Measurements from ENCODE around the gene DISC1.
"Not testable (repeated sequence)": the region's sequence is repeated elsewhere in the genome, so short reads cannot be mapped to it uniquely, and the experiment has no call there.

The DISC1 gene

DNA sequence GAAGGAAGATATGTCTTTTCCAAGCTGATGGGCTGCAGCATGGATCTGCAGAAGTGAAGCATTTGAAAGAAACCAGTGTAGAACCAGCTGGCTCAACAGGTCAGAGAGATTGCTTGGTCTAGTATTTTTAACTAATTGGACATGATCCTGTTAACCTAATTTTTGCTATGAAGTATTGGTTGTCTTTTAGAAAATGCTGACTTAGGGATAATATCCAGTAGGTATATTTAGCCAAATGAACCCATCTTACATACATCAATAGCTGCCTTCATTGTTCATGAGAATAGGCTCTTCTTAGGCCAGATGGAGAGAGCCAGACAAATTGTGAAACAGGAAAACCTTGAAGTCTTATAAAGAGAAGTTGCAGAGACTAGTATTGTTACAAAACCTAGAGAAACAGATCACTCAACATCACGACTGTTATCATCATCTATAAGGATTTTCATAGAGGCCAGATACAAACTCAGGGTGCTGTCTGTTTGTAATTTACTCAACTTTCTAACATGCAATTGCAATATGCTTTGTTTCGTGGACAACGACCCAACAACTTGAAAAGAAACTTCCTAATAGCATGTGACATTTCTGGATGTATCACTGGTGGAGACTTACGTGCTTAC, 148.2 kb downstream of the DISC1 start:
- no peak for DNase-seq (ENCODE audit: low read depth)

DNA sequence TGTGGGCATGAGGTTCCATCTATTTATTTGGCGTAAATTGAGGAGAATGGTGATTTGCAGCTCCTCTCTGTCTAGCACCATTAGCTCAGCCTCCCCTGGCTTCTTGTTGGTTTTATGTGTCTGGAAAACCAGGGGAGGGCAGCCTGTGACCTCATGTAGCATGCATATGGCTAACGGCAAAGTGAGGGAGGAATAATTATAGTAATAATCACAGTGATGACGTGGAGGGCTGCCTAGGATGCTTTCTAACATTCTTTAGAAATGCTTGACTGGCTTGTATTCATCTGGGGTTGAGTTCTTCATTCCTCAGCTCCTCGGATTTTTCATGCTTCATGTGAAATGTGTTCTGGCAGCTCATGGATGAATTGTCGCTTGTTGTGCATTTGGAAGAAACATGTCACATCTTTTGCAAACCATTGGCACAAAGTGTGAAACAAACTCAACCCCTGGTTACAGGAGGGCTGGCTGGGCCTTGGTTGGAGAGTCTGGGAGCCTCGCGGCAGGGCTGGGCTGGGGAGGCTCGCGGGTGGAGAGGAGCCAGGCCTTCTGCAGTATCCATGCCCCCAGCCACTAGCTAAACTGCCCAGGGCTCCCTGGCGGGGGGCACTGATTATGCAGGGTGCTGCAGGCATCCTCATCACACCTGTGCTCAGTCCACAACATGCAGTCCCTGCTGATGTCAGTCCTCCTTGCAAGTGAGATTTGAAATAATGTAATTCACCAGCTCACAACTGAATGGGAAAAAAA, 149.6 kb downstream of the DISC1 start:
- no peak for DNase-seq (ENCODE audit: low read depth)

DNA sequence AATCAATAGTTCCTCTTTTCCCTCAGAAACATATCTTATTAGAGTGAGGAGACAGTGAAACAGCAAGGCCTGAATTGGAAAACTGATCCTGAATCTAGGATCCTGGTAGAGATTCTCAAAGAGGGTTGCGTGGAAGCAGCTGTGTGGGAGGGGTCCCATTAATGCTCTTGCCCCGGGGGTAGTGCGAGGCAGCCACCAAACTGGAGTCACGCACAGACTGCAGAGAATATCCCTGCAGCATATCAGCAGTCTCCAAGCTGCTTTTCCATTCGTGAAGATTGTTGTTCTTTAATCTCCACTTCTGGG, 150.1 kb downstream of the DISC1 start:
- DNase-seq (ENCODE audit: low read depth), result no peak

DNA sequence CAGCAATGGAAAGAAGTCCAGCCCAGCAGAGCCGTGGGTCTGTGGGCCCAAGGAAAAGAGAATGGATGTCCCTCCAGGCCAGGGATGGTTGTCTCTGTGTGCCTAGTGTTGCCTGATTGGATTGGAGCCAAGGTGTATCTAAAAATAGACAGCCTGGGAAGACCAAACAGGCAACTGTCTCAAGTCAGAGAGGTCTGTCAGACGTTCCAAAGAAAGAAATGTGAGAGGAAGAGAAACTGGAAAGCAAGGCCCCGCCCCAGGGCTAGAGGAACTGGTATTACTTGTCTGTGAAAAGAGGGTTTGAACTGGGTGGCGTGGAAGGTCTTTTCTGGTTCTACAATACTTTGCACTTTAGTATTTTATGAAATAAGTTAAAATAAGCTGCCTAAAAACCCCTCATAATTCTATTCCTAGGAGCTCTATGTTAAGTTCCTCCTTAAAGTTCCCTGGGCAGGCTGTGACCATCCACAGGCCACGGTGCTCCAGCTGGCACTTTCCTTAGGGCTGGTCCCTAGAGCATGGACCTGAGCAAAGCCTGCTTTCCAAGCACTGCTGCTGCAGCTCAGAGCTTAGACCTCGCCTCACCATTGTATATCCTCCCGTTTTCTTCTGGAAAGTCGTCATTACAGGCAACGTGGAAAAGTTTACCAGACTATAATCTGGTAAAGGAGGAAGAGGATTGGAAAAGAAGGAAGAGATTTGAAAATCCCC, 151.6 kb downstream of the DISC1 start:
- no peak for DNase-seq (ENCODE audit: low read depth)

DNA sequence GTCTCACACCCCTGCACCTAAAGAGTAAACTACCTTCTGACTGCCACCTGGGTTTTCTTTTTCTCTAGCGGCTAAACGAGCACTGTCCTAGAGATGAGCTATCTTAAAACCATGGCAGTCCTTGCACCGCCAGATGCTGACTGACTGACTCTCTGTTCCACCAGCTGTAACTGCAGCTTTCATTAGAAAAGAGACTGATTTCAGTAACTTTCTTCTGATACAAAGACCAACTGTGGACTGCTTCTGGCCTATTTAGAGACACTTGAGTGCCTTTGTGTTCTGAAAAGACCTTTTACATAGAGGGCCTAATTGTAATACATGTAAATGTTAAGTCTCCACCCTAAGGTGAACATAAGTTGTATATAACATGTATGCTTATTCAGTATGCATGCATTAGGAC, 152.5 kb downstream of the DISC1 start:
- no peak for DNase-seq (ENCODE audit: low read depth)

DNA sequence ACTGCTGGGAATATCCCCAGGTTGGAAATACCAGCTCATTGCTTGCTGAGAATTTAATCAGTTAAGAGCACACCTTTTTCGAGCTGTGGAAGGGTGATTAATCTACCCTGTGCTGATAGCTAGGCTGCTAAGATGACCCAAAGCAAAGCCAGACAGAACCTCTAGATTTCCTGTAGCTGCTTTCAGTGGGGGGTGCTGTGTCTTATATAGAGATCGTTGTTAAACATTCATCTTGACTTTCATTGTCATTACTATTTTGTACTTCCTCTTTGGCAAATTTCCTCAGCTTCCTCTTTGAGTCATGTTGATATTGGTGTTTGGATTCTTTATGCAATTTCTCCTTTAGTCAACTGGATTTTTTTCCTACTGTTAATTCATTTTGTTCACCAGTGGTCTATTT, 155.3 kb downstream of the DISC1 start:
- no peak for DNase-seq (ENCODE audit: low read depth)

DNA sequence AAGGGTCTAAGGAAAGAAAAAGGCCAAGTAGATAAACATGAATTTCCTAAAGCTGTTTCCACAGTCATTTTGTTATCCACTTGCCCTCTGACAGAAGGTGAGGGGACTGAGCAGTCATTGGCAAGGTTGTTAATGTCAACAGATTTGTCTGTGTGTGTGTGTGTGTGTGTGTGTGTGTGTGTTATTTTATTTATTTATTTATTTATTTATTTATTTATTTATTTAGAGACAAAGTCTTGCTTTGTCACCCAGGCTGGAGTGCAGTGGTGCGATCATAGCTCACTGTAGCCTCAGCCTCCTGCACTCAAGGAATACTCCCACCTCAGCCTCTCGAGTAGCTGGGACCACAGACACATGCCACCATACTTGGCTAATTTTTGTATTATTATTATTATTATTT, 158.5 kb downstream of the DISC1 start:
- not testable (repeated sequence) for DNase-seq (ENCODE audit: low read depth)

DNA sequence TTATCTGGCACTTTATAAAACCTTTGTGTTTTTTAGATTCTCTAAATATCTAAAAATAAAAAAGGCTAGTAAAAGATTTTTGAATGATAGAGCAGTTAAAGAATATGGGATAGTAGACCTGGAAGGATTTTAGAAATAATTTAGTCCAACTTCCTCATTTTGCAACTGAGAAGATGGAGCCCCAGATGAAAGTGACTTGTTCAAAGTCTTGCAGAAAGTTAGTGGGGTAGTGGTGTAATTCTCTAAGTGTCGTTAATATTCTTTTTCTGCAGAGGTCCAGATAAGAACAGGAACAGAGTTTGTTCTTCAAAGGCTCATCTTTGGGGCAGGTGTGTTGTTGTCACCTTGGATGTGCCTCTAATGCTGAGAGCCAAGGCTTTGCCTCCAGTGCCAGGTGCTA, 159.5 kb downstream of the DISC1 start:
- DNase-seq (ENCODE audit: low read depth), result no peak

DNA sequence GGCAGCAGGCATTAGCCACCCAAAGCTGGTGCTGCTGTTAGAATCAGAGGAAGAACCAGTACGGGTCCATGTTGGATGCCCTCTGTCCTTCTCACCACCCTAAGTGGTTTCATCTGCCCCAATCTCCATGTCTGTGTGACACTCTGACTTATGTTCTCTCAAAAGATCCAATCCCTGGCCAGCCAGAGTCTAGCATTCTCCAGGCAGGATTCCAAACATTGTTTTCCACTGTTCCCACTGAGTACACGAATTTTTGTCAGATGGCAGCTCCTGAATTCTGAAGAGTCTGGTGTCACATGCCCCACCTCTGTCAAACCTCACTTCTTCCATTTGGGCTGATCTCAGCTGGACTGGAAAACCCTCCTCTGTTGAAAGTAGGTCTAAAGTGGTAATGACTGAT, 166.0 kb downstream of the DISC1 start:
- DNase-seq (ENCODE audit: low read depth), result no peak

DNA sequence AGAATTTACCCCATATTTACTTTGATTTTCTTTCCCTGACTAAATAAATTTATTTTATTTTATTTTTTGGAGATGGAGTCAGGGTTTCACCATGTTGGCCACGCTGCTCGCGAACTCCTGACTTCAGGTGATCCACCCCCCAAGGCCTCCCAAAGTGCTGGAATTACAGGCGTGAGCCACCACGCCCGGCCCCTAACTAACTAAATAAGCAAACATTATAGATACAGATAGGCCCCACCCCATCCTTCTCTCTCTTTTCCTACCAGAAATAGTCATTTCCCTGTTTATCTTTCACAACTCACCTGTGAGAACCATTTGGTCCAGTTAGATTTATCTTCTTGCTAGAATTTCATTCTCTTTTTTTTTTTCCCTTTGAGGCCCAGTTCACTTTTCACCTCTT, 167.3 kb downstream of the DISC1 start:
- no peak for DNase-seq (ENCODE audit: low read depth)

DNA sequence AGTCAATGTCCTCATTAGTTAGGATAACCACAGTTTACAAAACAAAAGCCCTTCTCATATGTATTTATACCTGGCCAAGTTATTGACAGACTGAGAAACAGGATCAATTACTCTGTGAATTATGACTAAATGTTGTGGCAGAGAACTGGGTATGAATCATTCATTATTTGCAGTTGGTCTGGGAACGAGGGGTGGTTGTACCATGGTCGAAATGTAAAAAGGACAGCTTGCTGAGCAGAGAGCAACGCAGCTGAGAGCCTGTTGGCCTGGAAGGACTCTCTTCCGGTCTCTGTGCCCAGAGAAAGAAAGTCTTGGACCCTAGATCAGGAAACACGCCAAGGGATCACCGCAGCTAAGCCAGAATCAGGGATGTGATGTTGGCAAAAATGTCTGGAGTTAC, 169.6 kb downstream of the DISC1 start:
- DNase-seq (ENCODE audit: low read depth), result no peak

DNA sequence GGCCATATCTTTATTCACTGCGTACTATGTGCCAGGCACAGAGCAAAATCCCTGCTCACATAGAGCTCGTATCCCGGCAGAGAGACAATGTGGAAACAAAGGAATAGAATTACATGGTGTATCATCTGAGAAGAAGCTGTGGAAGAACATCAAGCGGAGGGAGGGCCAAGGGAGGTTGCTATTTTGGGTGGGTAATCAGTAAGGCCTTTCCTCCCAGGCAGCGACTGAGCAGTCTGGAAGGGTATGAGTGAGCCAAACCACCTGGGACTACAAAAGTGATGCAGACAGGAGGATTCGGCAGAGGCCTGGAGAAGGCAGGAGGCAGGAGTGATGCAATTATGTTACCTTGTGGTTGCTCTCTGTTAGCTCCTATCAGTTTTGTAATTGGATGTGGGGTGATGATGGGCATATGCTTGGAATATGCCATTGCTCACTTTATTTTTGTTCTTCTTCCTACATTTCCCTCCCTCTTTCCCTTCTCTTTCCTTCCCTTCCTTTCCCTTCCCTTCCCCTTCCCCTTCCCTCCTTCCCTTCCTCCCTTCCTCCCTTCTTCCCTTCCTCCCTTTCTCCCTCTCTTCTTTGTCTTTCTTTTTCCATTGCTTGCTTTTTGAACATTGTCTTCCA, 172.9 kb downstream of the DISC1 start:
- no peak for DNase-seq (ENCODE audit: low read depth)

DNA sequence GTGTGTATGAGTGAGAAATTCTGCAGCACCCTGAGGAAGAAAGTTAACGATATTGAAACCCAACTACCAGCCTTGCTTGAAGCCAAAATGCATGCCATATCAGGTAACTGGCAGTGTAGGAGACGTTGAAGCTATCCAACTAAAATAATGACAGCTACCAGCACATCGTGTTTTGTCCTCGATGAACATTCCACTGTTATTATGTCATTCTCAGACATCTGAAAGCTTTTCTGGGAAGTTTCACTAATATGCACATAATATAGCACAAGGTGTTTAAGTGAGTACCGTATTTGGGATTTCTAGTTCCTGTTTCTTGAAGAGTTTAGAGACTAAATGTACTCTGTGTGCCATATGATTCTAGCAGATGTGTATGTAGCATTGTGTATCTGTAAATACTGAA, 173.5 kb downstream of the DISC1 start:
- no peak for DNase-seq (ENCODE audit: low read depth)

DNA sequence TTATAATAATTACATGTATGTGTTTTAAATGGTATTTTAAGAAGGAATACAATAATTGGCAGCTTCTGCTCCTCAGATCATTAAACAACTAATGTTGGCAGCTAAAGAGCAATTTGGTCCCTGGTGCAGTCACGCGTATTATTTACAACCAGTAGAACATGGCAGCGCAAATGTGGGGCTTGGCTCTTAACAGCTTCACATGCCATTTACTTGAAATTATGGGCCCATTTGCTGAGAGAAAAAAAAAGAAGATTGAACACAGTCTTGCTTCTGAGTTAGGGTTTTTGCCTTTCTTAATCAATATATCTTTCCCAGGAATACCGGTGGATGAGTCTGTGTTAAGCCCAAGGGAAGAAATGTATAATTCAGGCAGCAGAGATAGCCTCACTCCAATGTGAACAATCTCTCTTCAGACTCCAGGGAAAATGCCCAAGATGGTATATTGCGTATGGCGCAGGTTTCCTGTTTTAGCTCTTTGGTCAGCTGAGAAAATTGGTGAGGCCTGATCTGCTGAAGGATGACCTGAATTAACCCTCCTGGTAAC, 174.5 kb downstream of the DISC1 start:
- DNase-seq (ENCODE audit: low read depth), result no peak

DNA sequence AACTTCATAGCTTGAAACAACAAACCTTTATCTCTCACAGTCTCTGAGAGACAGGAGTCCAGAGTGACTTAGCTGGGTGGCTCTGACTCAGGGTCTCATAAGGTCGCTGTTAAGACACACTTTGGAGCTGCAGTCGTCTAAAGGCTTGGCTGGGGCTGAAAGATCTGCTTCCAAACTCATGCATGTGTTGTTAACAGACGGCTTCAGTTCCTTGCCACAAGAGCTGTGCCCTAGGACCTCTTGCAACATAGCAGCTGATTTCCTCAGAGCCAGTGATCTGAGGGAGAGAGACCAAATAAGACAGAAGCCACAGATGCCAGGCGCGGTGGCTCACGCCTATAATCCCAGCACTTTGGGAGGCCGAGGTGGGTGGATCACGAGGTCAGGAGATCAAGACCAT, 176.8 kb downstream of the DISC1 start:
- DNase-seq (ENCODE audit: low read depth), result no peak

DNA sequence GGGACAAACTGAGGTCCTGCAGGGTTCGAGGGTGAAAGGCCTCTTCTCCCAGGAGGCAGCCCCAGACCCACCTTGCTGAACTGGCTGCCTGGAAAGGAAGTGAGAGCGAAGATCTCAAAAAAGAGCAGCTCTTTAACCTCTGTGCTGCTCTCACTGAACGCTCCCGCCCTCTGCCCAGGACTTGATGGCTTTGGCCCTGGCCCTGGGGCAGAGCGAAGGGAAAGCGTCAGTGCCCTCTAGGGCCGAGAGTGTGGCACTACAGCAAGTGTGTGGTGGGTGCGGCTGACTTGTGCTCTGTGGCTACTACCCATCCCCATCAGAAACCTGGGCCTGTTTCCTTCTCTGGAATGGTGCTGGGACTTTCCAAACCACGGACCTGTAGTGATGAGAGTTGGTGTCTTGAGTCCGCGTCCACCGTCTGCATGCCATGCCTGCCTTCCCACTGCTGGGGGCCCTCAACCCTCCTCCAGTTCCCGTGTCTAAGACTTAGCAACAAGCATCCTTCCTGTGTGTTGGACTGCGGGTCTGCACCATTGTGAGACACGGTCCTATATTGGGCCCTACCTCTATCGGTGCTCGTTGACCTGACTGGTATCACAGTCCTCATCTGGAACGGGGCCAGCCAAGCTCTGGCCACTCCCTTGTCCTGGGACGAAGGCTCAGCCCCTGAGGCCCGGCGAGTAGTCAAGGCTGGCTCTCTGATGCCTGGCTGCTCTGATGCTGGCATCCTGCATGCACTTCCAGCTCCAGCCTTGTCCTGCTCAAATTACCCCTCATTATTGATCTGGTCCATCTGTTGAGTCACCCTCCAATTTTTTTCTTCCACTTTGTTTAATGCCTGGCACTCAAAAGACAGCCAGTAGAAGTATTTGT, 180.3 kb downstream of the DISC1 start:
- DNase-seq (ENCODE audit: low read depth), result no peak

DNA sequence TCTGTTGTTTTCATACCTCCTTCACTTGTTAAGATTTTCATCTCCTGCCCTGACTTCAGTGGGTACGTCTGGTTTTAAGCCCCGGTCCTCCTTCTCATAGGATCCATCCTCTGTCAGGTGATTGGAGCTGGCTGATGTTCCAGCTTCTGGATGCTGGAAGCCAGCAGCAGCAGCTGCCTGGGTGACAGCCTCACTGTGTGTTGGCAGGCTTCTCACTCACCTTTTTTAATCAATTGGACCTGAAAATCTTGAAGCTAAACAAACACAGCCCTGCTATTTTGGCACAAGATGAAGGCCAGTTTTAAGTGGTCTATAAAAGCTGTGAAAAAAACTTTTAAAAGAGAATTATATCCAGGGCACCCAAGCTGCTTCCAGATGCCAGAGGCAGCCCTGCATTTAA, 181.0 kb downstream of the DISC1 start:
- no peak for DNase-seq (ENCODE audit: low read depth)

DNA sequence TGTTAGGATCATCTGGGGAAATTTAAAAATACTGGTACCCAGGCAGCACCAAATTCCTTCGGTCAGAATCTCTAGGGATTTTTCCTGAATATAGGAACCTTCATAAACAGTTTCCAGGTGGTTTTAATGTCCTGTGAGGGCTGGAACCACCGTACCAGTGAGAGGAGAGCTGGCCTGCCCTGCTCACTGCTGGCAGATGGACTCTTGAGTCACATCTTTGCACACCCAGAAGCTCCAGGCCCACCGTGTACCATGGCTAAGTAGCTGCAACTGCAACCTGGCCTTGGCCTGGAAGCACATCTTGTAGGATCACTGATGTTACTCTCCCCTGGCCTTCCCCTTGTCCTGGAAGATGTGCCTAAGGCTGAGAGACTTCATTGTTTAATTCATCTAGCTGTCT, 181.5 kb downstream of the DISC1 start:
- DNase-seq (ENCODE audit: low read depth), result no peak

DNA sequence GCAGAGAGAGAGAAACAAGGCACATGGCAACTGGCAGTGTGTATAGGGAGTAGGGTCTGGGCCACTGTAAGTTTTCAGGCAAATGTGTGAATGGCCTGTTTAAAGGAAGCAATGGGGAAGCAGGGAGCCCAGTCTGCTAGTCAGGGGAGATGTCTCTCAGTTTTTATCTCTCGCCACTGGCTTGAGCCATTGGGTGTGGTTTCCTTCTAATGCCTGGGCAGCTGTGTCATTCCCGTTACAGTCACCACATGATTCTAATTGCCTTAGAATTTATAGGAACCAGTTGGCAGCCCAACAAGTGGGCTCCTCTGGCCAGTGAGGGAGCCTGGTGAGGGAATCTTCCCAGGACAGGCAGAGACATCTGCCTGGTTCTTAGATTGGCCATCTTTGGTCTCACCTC, 182.4 kb downstream of the DISC1 start:
- no peak for DNase-seq (ENCODE audit: low read depth)

DNA sequence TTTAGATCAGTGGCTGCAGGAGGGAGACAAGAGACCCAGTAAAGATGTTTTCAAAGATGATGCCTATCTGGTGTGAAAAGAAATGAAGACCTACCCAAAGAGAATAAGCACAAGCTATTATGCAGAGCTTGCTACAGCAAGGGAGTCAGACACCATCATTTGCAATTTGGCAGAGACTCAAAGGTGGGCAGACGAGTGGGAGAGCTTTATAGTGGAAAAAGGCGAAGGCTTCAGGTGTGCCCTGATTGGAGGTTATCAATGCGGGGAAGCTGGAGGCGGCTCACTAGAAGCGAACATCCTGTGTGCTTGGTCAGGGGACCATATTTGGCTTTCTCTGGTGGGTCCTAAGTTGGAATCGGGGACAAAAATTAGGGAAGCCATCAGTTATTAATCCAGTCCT, 183.8 kb downstream of the DISC1 start:
- DNase-seq (ENCODE audit: low read depth), result no peak

DNA sequence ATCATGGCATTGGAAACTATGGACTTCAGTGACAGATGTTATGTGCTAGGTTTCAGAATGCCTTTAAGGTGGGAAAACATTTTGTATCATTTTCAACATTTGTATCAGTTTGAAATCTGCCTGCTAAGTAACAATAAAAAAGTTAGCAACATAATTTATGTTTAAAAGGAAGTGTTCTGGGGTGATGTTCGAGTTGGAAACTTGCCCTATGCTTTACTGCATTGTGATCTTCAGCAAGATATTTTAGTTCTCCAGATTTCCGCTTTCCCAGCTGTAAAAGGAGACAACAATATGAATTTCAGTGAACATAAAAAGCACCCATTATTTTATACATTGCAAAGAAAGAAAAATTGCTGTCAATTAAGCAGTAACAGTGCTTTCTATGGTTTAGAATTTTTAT, 187.4 kb downstream of the DISC1 start:
- no peak for DNase-seq (ENCODE audit: low read depth)

DNA sequence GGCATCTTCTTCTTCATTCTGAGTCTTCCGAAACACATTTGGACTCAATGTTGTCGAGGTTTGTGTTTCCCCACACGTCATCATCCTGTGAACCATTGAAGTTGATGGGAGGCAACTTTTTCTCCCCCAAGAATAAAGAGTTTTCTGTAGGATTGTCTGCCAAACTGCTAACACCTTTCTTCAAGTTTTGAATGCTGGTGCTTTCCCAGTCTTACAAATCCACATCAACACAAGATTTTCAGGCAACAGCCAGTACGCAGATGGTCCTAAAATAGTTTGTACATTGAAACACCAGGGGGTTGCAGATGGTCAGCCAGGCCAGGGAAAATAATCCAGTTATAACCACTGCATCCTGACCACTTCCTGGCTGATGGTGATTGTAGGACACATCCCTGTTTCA, 187.9 kb downstream of the DISC1 start:
- no peak for DNase-seq (ENCODE audit: low read depth)
